H9 (cell line): ENCODE data around the gene CD8A. TPM values are rescaled to one million over a fixed set of nuclear protein-coding genes. Genes with fewer than 3 reads are reported as not detected.
A peak's percentile ranks its signal among the peaks of the same experiment; 100 is the strongest.

Source experiments
- DNase-seq: peaks from one replicate; pipeline ENCODE4 v3.0.0-alpha.2; 2017
- H2AFZ ChIP-seq: one replicate; pipeline ENCODE4 v1.6.1; 2013; ENCODE audit warnings: mild to moderate bottlenecking, low read length, control low read depth, moderate library complexity
- H2AK5ac ChIP-seq: 2 replicates; pipeline ENCODE4 v1.6.1; 2013; ENCODE audit warnings: low read length, control low read depth, mixed read lengths; ENCODE audit not compliant: insufficient read length
- H2BK120ac ChIP-seq: one replicate; pipeline ENCODE4 v1.6.1; 2013; ENCODE audit warnings: low read depth, mild to moderate bottlenecking, low read length, control low read depth, inconsistent platforms; ENCODE audit not compliant: poor library complexity, severe bottlenecking
- H2BK12ac ChIP-seq: 2 replicates; pipeline ENCODE4 v1.6.1; 2013; ENCODE audit warnings: low read length, control low read depth, mixed read lengths, low read depth; ENCODE audit not compliant: insufficient read length
- H2BK15ac ChIP-seq: 2 replicates; pipeline ENCODE4 v1.6.1; 2013; ENCODE audit warnings: low read depth, low read length, control low read depth
- H2BK20ac ChIP-seq: one replicate; pipeline ENCODE4 v1.6.1; 2013; ENCODE audit warnings: low read depth, mild to moderate bottlenecking, low read length, control low read depth, inconsistent platforms; ENCODE audit not compliant: poor library complexity, severe bottlenecking
- H2BK5ac ChIP-seq: 2 replicates; pipeline ENCODE4 v1.6.1; 2013; ENCODE audit warnings: low read length, control low read depth, mixed read lengths; ENCODE audit not compliant: insufficient read length
- H3K14ac ChIP-seq: 2 replicates; pipeline ENCODE4 v1.6.1; 2013; ENCODE audit warnings: low read length, control low read depth; ENCODE audit not compliant: insufficient read depth
- H3K18ac ChIP-seq: 2 replicates; pipeline ENCODE4 v1.6.1; 2013; ENCODE audit warnings: low read depth, mild to moderate bottlenecking, mixed read lengths, low read length, control low read depth; ENCODE audit not compliant: insufficient read length
- H3K23ac ChIP-seq: 2 replicates; pipeline ENCODE4 v1.6.1; 2013; ENCODE audit warnings: low read length, control low read depth, mixed read lengths, low read depth; ENCODE audit not compliant: insufficient read length
- H3K23me2 ChIP-seq: 2 replicates; pipeline ENCODE4 v1.6.1; 2013; ENCODE audit warnings: low read depth, mild to moderate bottlenecking, mixed read lengths, low read length, control low read depth; ENCODE audit not compliant: insufficient read length, poor library complexity, severe bottlenecking
- H3K27ac ChIP-seq: 2 replicates; pipeline ENCODE4 v1.5.1; 2013; ENCODE audit warnings: low read length, control low read depth, mixed read lengths, low read depth; ENCODE audit not compliant: insufficient read length
- H3K27me3 ChIP-seq: 2 replicates; pipeline ENCODE4 v1.6.1; 2013; ENCODE audit warnings: low read length, control low read depth, inconsistent platforms; ENCODE audit not compliant: insufficient read depth
- H3K4ac ChIP-seq: 2 replicates; pipeline ENCODE4 v1.6.1; 2013; ENCODE audit warnings: low read depth, mild to moderate bottlenecking, control low read depth, inconsistent platforms, low read length, moderate library complexity
- H3K4me1 ChIP-seq: 2 replicates; pipeline ENCODE4 v1.6.1; 2013; ENCODE audit warnings: low read length, control low read depth, inconsistent platforms; ENCODE audit not compliant: insufficient read depth
- H3K4me2 ChIP-seq: 2 replicates; pipeline ENCODE4 v1.6.1; 2013; ENCODE audit warnings: low read length, control low read depth, mixed read lengths; ENCODE audit not compliant: insufficient read length, insufficient read depth
- H3K56ac ChIP-seq: 2 replicates; pipeline ENCODE4 v1.6.1; 2013; ENCODE audit warnings: low read depth, mild to moderate bottlenecking, mixed read lengths, low read length, control low read depth; ENCODE audit not compliant: insufficient read length
- H3K79me1 ChIP-seq: 2 replicates; pipeline ENCODE4 v1.6.1; 2013; ENCODE audit warnings: low read depth, mild to moderate bottlenecking, moderate library complexity, low read length, control low read depth, inconsistent platforms; ENCODE audit not compliant: insufficient read depth, poor library complexity, severe bottlenecking
- H3K79me2 ChIP-seq: 2 replicates; pipeline ENCODE4 v1.6.1; 2013; ENCODE audit warnings: low read length, control low read depth, inconsistent platforms; ENCODE audit not compliant: insufficient read depth
- H3K9ac ChIP-seq: 2 replicates; pipeline ENCODE4 v1.6.1; 2013; ENCODE audit warnings: low read length, control low read depth, mixed read lengths; ENCODE audit not compliant: insufficient read length; ENCODE audit errors: extremely low read depth
- H3K9me3 ChIP-seq: one replicate; pipeline ENCODE4 v1.6.1; 2013; ENCODE audit warnings: low read depth, low read length, inconsistent platforms; ENCODE audit not compliant: control insufficient read depth
- H3T11ph ChIP-seq: one replicate; pipeline ENCODE4 v1.6.1; 2013; ENCODE audit warnings: mild to moderate bottlenecking, low read length, control low read depth, inconsistent platforms
- H4K20me1 ChIP-seq: one replicate; pipeline ENCODE4 v1.6.1; 2013; ENCODE audit not compliant: control insufficient read depth, insufficient read length, insufficient read depth
- H4K5ac ChIP-seq: 2 replicates; pipeline ENCODE4 v1.6.1; 2013; ENCODE audit warnings: low read depth, mild to moderate bottlenecking, mixed read lengths, low read length, control low read depth; ENCODE audit not compliant: insufficient read length
- H4K8ac ChIP-seq: replicated peaks from 2 replicates; pipeline ENCODE4 v1.6.1; 2013; ENCODE audit warnings: low read length, control low read depth, mixed read lengths, low read depth; ENCODE audit not compliant: insufficient read length
- H4K91ac ChIP-seq: 2 replicates; pipeline ENCODE4 v1.6.1; 2013; ENCODE audit warnings: low read depth, mild to moderate bottlenecking, moderate library complexity, mixed read lengths, low read length, control low read depth; ENCODE audit not compliant: insufficient read length
- H3K27ac Mint-ChIP-seq, 3 experiments: 2 replicates in 2 of 3; 3 replicates in 1 of 3; pipeline ENCODE4 v1.8.0; 2020 to 2021; ENCODE audit warnings: mixed read lengths in 3 of 3, mild to moderate bottlenecking in 1 of 3, moderate library complexity in 1 of 3
- H3K27me3 Mint-ChIP-seq: 2 replicates; pipeline ENCODE4 v1.8.0; 2021; ENCODE audit warnings: low read depth, mild to moderate bottlenecking, moderate library complexity, mixed read lengths
- H3K36me3 Mint-ChIP-seq, 3 experiments: 2 replicates in 2 of 3; 3 replicates in 1 of 3; pipeline ENCODE4 v1.8.0; 2020 to 2021; ENCODE audit warnings: low read depth in 3 of 3, mixed read lengths in 3 of 3; ENCODE audit not compliant: insufficient read depth in 1 of 3
- H3K4me1 Mint-ChIP-seq, 2 experiments: 2 replicates each; pipeline ENCODE4 v1.8.0; 2020; ENCODE audit warnings: mixed read lengths in 2 of 2
- H3K4me3 Mint-ChIP-seq, 2 experiments: 2 replicates in 1 of 2; 3 replicates in 1 of 2; pipeline ENCODE4 v1.8.0; 2020 to 2021; ENCODE audit warnings: mild to moderate bottlenecking in 2 of 2, mixed read lengths in 2 of 2, moderate library complexity in 1 of 2
- H3K9me3 Mint-ChIP-seq, 2 experiments: 2 replicates in 1 of 2; 3 replicates in 1 of 2; pipeline ENCODE4 v1.8.0; 2020; ENCODE audit warnings: mild to moderate bottlenecking in 2 of 2, mixed read lengths in 2 of 2, moderate library complexity in 1 of 2
- CTCF ChIP-seq: fragments of 200-600 bp; sonication (generic); conservative IDR thresholded peaks from 3 replicates; pipeline ENCODE4 v1.8.0; 2021; ENCODE audit warnings: antibody characterized with exemption, mild to moderate bottlenecking
- WGBS: extraction: QIAGEN DNeasy Blood & Tissue Kit; methylation state at CpG from one replicate; pipeline ENCODE4 v1.1.7; 2013; ENCODE audit warnings: missing lambda C conversion rate, low lambda C conversion rate, mixed read lengths; ENCODE audit not compliant: insufficient read length; ENCODE audit errors: extremely low coverage; 5-methylcytosine and 5-hydroxymethylcytosine counted together
- total RNA-seq: library from RNA; stranded (reverse); gene quantifications from 2 replicates; pipeline ENCODE4 v1.2.1, GENCODE V29; 2021

CD8A gene
- total RNA-seq, 1 experiment from 2014 or later: not detected

- no peak overlapping the region for H3K4ac ChIP-seq
- no peaks in the 10 kb centered on the region for H3K79me2 ChIP-seq
- H3K4me1 ChIP-seq: no peaks in the 10 kb centered on the region
- no CpG with 5 or more reads among the region's 7 CpGs for WGBS
- DNase-seq: peak; percentile 49
- no peak overlapping the region for H3K27ac Mint-ChIP-seq
- H2BK20ac ChIP-seq: no peak overlapping the region
- peaks cover 13 to 16% of the 10 kb centered on the region in 2 experiments for H3K9me3 Mint-ChIP-seq
- H3K36me3 Mint-ChIP-seq: peaks cover 0 to 4% (median 2%) of the 10 kb centered on the region in 3 experiments; a peak in 5 of 7 replicates
- H3K9ac ChIP-seq: no peak overlapping the region
- no peak overlapping the region for H3K14ac ChIP-seq
- no peak overlapping the region for H2BK15ac ChIP-seq
- no peaks in the 10 kb centered on the region for H3K79me1 ChIP-seq
- no peak overlapping the region for H3K56ac ChIP-seq
- no peak overlapping the region for H2BK120ac ChIP-seq
- no peak overlapping the region for H3K18ac ChIP-seq
- H3K9me3 ChIP-seq: peaks cover 5% of the 10 kb centered on the region
- no peak overlapping the region for H2BK5ac ChIP-seq
- H2AK5ac ChIP-seq: no peak overlapping the region
- TF ChIP-seq CTCF: no peak
- no peak overlapping the region for H4K8ac ChIP-seq
- no peak overlapping the region for H3T11ph ChIP-seq
- no peak overlapping the region for H2AFZ ChIP-seq
- H4K20me1 ChIP-seq: no peaks in the 10 kb centered on the region
- H4K91ac ChIP-seq: no peak overlapping the region
- H3K23me2 ChIP-seq: peaks cover 5% of the 10 kb centered on the region
- H3K4me3 Mint-ChIP-seq: peak overlapping the region; percentile 47 to 77; a peak in 4 of 5 replicates
- H3K4me2 ChIP-seq: peak overlapping the region; percentile 65
- no peak overlapping the region for H3K23ac ChIP-seq
- peaks cover 9 to 24% of the 10 kb centered on the region in 2 experiments for H3K4me1 Mint-ChIP-seq
- H4K5ac ChIP-seq: no peak overlapping the region
- H3K27me3 Mint-ChIP-seq: peaks cover 96% of the 10 kb centered on the region
- peaks cover 45% of the 10 kb centered on the region; the same call in 1 of the 2 replicates for H3K27me3 ChIP-seq
- H3K27ac ChIP-seq: no peak overlapping the region
- H2BK12ac ChIP-seq: no peak overlapping the region
Observed at GRCh38 chr2:86791573-86791972, 860 bp upstream of the CD8A start.
